SK-N-DZ (cell line): ENCODE results near the gene DCHS2.

Source experiments
- DNase-seq: peaks from one replicate; pipeline ENCODE4 v3.0.0-alpha.2; 2015; ENCODE audit warnings: low spot score

Gene DCHS2

GRCh38 chr4:154489558-154490233, 1.9 kb downstream of the DCHS2 start:
- DNase-seq: no peak

GRCh38 chr4:154487145-154487544, 4.5 kb downstream of the DCHS2 start:
- no peak for DNase-seq

GRCh38 chr4:154485127-154485773, 6.3 kb downstream of the DCHS2 start:
- DNase-seq: no peak

GRCh38 chr4:154478547-154478946, 13.1 kb downstream of the DCHS2 start:
- no peak for DNase-seq

GRCh38 chr4:154478128-154478527, 13.5 kb downstream of the DCHS2 start:
- DNase-seq: no peak

GRCh38 chr4:154476232-154476631, 15.4 kb downstream of the DCHS2 start:
- no peak for DNase-seq

- no peak for DNase-seq
Observed at GRCh38 chr4:154475820-154476219, 15.8 kb downstream of the DCHS2 start.

GRCh38 chr4:154473497-154473896, 18.1 kb downstream of the DCHS2 start:
- DNase-seq: no peak

- DNase-seq: no peak
Observed at GRCh38 chr4:154472858-154473257, 18.7 kb downstream of the DCHS2 start.

GRCh38 chr4:154471526-154472331, 19.9 kb downstream of the DCHS2 start:
- no peak for DNase-seq

- DNase-seq: no peak
Observed at GRCh38 chr4:154471032-154471431, 20.6 kb downstream of the DCHS2 start.

- DNase-seq: no peak
Observed at GRCh38 chr4:154467886-154468285, 23.7 kb downstream of the DCHS2 start.

- DNase-seq: no peak
Observed at GRCh38 chr4:154466336-154466735, 25.3 kb downstream of the DCHS2 start.

GRCh38 chr4:154465085-154465484, 26.5 kb downstream of the DCHS2 start:
- no peak for DNase-seq

- no peak for DNase-seq
Observed at GRCh38 chr4:154464654-154465053, 26.9 kb downstream of the DCHS2 start.

- DNase-seq: no peak
Observed at GRCh38 chr4:154462081-154462810, 29.4 kb downstream of the DCHS2 start.

GRCh38 chr4:154457471-154457870, 34.1 kb downstream of the DCHS2 start:
- peak; percentile 43 for DNase-seq

GRCh38 chr4:154456889-154457288, 34.7 kb downstream of the DCHS2 start:
- DNase-seq: no peak

GRCh38 chr4:154456240-154456639, 35.4 kb downstream of the DCHS2 start:
- peak; percentile 5 for DNase-seq

GRCh38 chr4:154455111-154455510, 36.5 kb downstream of the DCHS2 start:
- DNase-seq: no peak

- DNase-seq: no peak
Observed at GRCh38 chr4:154454710-154455109, 36.9 kb downstream of the DCHS2 start.

GRCh38 chr4:154452798-154453346, 38.7 kb downstream of the DCHS2 start:
- DNase-seq: no peak
